Ectodermal cell (in vitro differentiated cells): Measurements from ENCODE around the gene PRRG1.
"Not testable (repeated sequence)": the region's sequence is repeated elsewhere in the genome, so short reads cannot be mapped to it uniquely, and the experiment has no call there.

ENCODE experiments used
- H3K27ac ChIP-seq: 2 replicates; pipeline ENCODE4 v1.7.0; 2013; ENCODE audit warnings: mild to moderate bottlenecking, low read depth, low read length; ENCODE audit not compliant: insufficient read depth, poor library complexity, severe bottlenecking
- H3K27me3 ChIP-seq: 2 replicates; pipeline ENCODE4 v1.7.0; 2013; ENCODE audit warnings: mild to moderate bottlenecking, low read length; ENCODE audit not compliant: insufficient read depth, control insufficient read depth, poor library complexity, severe bottlenecking
- H3K36me3 ChIP-seq: one replicate; pipeline ENCODE4 v1.7.0; 2013; ENCODE audit warnings: low read length; ENCODE audit not compliant: control insufficient read depth, insufficient read depth
- H3K4me1 ChIP-seq: one replicate; pipeline ENCODE4 v1.7.0; 2013; ENCODE audit warnings: low read length; ENCODE audit not compliant: control insufficient read depth, insufficient read depth
- H3K4me3 ChIP-seq: 2 replicates; pipeline ENCODE4 v1.7.0; 2013; ENCODE audit warnings: low read depth, low read length, control low read depth; ENCODE audit not compliant: insufficient read depth
- H3K9me3 ChIP-seq: 2 replicates; pipeline ENCODE4 v1.7.0; 2013; ENCODE audit warnings: mild to moderate bottlenecking, low read length, moderate library complexity; ENCODE audit not compliant: control insufficient read depth
- WGBS, 2 experiments: methylation state at CpG; one replicate each; pipeline ENCODE4 v1.1.7; 2013; ENCODE audit warnings: missing lambda C conversion rate in 2 of 2; 5-methylcytosine and 5-hydroxymethylcytosine counted together

PRRG1 gene

GRCh38 chrX:37455381-37455780 lies 106.2 kb downstream of the PRRG1 start:
- no peaks in the 10 kb centered on the region for H3K4me1 ChIP-seq
- H3K27ac ChIP-seq = no peak overlapping the region
- H3K4me3 ChIP-seq = no peak overlapping the region
- H3K36me3 ChIP-seq = no peaks in the 10 kb centered on the region
- no peaks in the 10 kb centered on the region for H3K27me3 ChIP-seq
- 91 to 100% methylated on average over 1 of the region's 1 CpG for WGBS, 2 experiments
- H3K9me3 ChIP-seq = no peaks in the 10 kb centered on the region

- not testable (repeated sequence) for H3K4me1 ChIP-seq, H3K36me3 ChIP-seq, H3K27ac ChIP-seq, H3K27me3 ChIP-seq, H3K9me3 ChIP-seq, H3K4me3 ChIP-seq
- 96 to 97% methylated on average over 5 of the region's 5 CpGs for WGBS, 2 experiments
Observed at GRCh38 chrX:37460285-37460684, 111.1 kb downstream of the PRRG1 start.

GRCh38 chrX:37462346-37462745 lies 113.2 kb downstream of the PRRG1 start:
- Histone ChIP-seq H3K27me3 (no peaks in the 10 kb centered on the region), H3K4me3 (no peak overlapping the region), H3K36me3 (no peaks in the 10 kb centered on the region), H3K9me3 (no peaks in the 10 kb centered on the region), H3K27ac (no peak overlapping the region), H3K4me1 (no peaks in the 10 kb centered on the region)
- 92 to 100% methylated on average over 1 to 2 of the region's 2 CpGs for WGBS, 2 experiments

- no peaks in the 10 kb centered on the region for H3K36me3 ChIP-seq
- H3K27me3 ChIP-seq = no peaks in the 10 kb centered on the region
- no peak overlapping the region for H3K27ac ChIP-seq
- 51 to 76% methylated on average over 2 to 3 of the region's 3 CpGs for WGBS, 2 experiments
- H3K4me1 ChIP-seq = no peaks in the 10 kb centered on the region
- no peak overlapping the region for H3K4me3 ChIP-seq
- H3K9me3 ChIP-seq = no peaks in the 10 kb centered on the region
Observed at GRCh38 chrX:37468124-37468739, 119.1 kb downstream of the PRRG1 start.

- H3K27me3 ChIP-seq = no peaks in the 10 kb centered on the region
- no peak overlapping the region for H3K27ac ChIP-seq
- 98 to 100% methylated on average over 1 to 3 of the region's 3 CpGs for WGBS, 2 experiments
- H3K4me1 ChIP-seq = no peaks in the 10 kb centered on the region
- H3K4me3 ChIP-seq = no peak overlapping the region
- H3K36me3 ChIP-seq = no peaks in the 10 kb centered on the region
- H3K9me3 ChIP-seq = no peaks in the 10 kb centered on the region
Observed at GRCh38 chrX:37470711-37471110, 121.5 kb downstream of the PRRG1 start.

- Histone ChIP-seq H3K36me3 (no peaks in the 10 kb centered on the region), H3K27me3 (no peaks in the 10 kb centered on the region), H3K4me3 (no peak overlapping the region), H3K27ac (no peak overlapping the region), H3K9me3 (no peaks in the 10 kb centered on the region), H3K4me1 (no peaks in the 10 kb centered on the region)
- 96 to 98% methylated on average over 4 to 6 of the region's 6 CpGs for WGBS, 2 experiments
Observed at GRCh38 chrX:37472836-37473235, 123.7 kb downstream of the PRRG1 start.

GRCh38 chrX:37474478-37474877 lies 125.3 kb downstream of the PRRG1 start:
- H3K36me3 ChIP-seq = no peaks in the 10 kb centered on the region
- H3K4me1 ChIP-seq = no peaks in the 10 kb centered on the region
- H3K4me3 ChIP-seq = no peak overlapping the region
- H3K27ac ChIP-seq = no peak overlapping the region
- no peaks in the 10 kb centered on the region for H3K27me3 ChIP-seq
- WGBS, 2 experiments = 81 to 84% methylated on average over 5 of the region's 5 CpGs
- H3K9me3 ChIP-seq = no peaks in the 10 kb centered on the region

GRCh38 chrX:37476571-37477170 lies 127.5 kb downstream of the PRRG1 start:
- Histone ChIP-seq H3K27me3 (no peaks in the 10 kb centered on the region), H3K9me3 (no peaks in the 10 kb centered on the region), H3K36me3 (no peaks in the 10 kb centered on the region), H3K4me1 (no peaks in the 10 kb centered on the region), H3K4me3 (no peak overlapping the region), H3K27ac (no peak overlapping the region)
- WGBS, 2 experiments = 37% methylated on average over 2 of the region's 3 CpGs

- not testable (repeated sequence) for H3K27ac ChIP-seq
- WGBS, 2 experiments = 93% methylated on average over 3 to 4 of the region's 4 CpGs
Observed at GRCh38 chrX:37484335-37484734, 135.2 kb downstream of the PRRG1 start.

GRCh38 chrX:37485429-37485828 lies 136.3 kb downstream of the PRRG1 start:
- no peaks in the 10 kb centered on the region for H3K9me3 ChIP-seq
- no peaks in the 10 kb centered on the region for H3K4me1 ChIP-seq
- H3K27ac ChIP-seq = no peak overlapping the region
- 100% methylated on average over 1 of the region's 2 CpGs; no CpG with 5 or more reads in 1 of the 2 experiments for WGBS, 2 experiments
- no peak overlapping the region for H3K4me3 ChIP-seq
- no peaks in the 10 kb centered on the region for H3K27me3 ChIP-seq
- no peaks in the 10 kb centered on the region for H3K36me3 ChIP-seq

More at GRCh38 chrX:37484335-37484734, 135.2 kb downstream of the PRRG1 start:
- H3K36me3 ChIP-seq, H3K4me1 ChIP-seq, H3K4me3 ChIP-seq, H3K27me3 ChIP-seq, H3K9me3 ChIP-seq: not testable (repeated sequence)
